Activated naive CD4-positive, alpha-beta T cell treated with anti-CD3 and anti-CD28 coated beads for 36 hours (primary cell): ENCODE results near the gene OR4Q2. TPM values are rescaled to one million over a fixed set of nuclear protein-coding genes. Genes with fewer than 3 reads are reported as not detected.
"Not testable (repeated sequence)": the region's sequence is repeated elsewhere in the genome, so short reads cannot be mapped to it uniquely, and the experiment has no call there.

Source experiments
- CTCF ChIA-PET: fragments of 350-600 bp; sonication (Branson Sonifier 250); formaldehyde crosslinking; loops from one replicate; lab custom pipeline; 2021; ENCODE audit warnings: antibody characterized with exemption; lab: Charles Lee
- DNase-seq: peaks from one replicate; pipeline ENCODE4 v3.0.0-alpha.2; 2020
- H3K27ac Mint-ChIP-seq: one replicate; pipeline ENCODE4 v1.8.0; 2021; ENCODE audit warnings: mild to moderate bottlenecking, mixed read lengths
- H3K27me3 Mint-ChIP-seq: one replicate; pipeline ENCODE4 v1.8.0; 2021; ENCODE audit warnings: low read depth, mixed read lengths
- H3K36me3 Mint-ChIP-seq: one replicate; pipeline ENCODE4 v1.8.0; 2021; ENCODE audit warnings: low read depth, mixed read lengths
- H3K4me1 Mint-ChIP-seq: one replicate; pipeline ENCODE4 v1.8.0; 2021; ENCODE audit warnings: low read depth, mixed read lengths
- H3K4me3 Mint-ChIP-seq: one replicate; pipeline ENCODE4 v1.8.0; 2021; ENCODE audit warnings: mild to moderate bottlenecking, moderate library complexity, mixed read lengths
- H3K9me3 Mint-ChIP-seq: one replicate; pipeline ENCODE4 v1.8.0; 2021; ENCODE audit warnings: mixed read lengths
- intact Hi-C: fragments of 100-400 bp; cut with micrococcal nuclease; formaldehyde crosslinking; loops from one replicate; pipeline ENCODE4 v1.15.1; 2023
- total RNA-seq, 2 experiments: library from RNA; stranded (reverse); gene quantifications; one replicate each; pipeline ENCODE4 v1.2.3, GENCODE V29; 2021

OR4Q2 gene
- total RNA-seq: not detected

DNA sequence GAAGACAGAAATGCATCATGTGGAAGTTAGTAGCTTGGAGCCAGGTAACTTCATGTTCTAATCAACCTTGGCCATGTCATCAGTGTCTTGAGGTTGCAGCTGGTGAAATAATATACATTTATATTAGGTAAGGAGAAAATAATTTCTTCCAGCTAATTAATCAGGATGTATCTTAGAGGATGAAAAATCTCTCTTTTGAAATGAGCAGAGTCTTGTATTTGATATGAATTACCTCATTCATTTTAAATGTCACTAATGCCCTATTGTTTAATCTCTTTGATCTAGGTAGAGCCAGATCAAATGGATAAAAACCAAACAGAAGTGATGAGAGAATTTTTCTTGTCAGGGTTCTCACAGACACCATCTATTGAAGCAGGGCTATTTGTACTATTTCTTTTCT, at the start of gene OR4Q2:
TSS of gene OR4Q2 (plus strand) at position 301 of the 400 bp plus-strand sequence.
- H3K27me3 Mint-ChIP-seq: no peaks in the 10 kb centered on the region
- no peaks in the 10 kb centered on the region for H3K36me3 Mint-ChIP-seq
- DNase-seq: no peak
- H3K9me3 Mint-ChIP-seq: peaks cover 2% of the 10 kb centered on the region
- H3K4me1 Mint-ChIP-seq: no peaks in the 10 kb centered on the region
- CTCF ChIA-PET: interaction anchor here (1.1 to 1.2 kb wide), 2 partner anchors 11 to 12 kb away, joined by 3 read pairs; no protein-coding TSS in a partner anchor
- no peak within 1 kb of the TSS for H3K27ac Mint-ChIP-seq
- intact Hi-C loops: no loop called here
- no peak within 1 kb of the TSS for H3K4me3 Mint-ChIP-seq

DNA sequence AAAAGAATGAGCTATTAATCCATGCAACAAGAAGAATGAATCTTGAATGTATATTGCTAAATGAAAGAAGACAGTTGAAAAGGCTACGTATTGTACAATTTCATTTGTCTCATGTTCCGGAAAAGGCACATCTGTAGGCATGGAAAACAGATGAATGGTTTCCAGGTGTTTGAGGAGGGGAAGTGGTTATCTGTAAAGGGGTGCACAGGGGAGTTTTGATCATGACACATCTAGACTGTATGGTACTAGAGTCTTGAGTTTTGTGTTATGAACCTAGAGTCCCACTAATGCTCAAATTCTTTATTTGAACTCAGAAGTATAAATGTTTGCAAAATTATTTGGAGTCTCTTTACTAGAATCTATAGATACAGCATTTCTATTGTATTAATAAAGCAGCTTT, 32.2 kb upstream of the OR4Q2 start:
- H3K4me3 Mint-ChIP-seq, H3K9me3 Mint-ChIP-seq, H3K36me3 Mint-ChIP-seq, DNase-seq, intact Hi-C loops, H3K27me3 Mint-ChIP-seq, CTCF ChIA-PET, H3K27ac Mint-ChIP-seq: not testable (repeated sequence)
- H3K4me1 Mint-ChIP-seq: peaks cover 27% of the 10 kb centered on the region

DNA sequence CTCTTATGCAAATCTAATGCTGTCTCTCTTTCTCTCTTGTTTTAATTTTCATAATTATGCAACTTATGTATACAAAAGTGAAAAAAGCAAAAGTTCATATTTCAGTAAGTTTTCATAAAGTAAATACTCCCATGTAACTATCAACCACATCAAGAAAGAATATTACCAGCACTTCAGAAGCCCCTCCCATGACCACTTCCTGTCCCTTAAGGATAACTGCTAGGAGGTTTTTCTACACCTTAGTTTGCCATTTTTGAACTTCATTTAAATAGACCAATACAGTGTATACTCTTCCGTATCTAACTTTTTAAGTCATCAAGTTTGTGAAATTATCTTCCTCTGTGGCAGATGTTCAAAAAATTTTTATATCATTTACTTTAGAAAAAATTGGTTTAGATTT, 27.1 kb upstream of the OR4Q2 start:
- DNase-seq: peak; percentile 40
- CTCF ChIA-PET: no interaction called here
- no peaks in the 10 kb centered on the region for H3K36me3 Mint-ChIP-seq
- intact Hi-C loops: no loop called here
- H3K9me3 Mint-ChIP-seq: no peaks in the 10 kb centered on the region
- no peaks in the 10 kb centered on the region for H3K27me3 Mint-ChIP-seq
- H3K4me3 Mint-ChIP-seq: no peak overlapping the region
- H3K27ac Mint-ChIP-seq: no peak overlapping the region
- peaks cover 33% of the 10 kb centered on the region for H3K4me1 Mint-ChIP-seq

DNA sequence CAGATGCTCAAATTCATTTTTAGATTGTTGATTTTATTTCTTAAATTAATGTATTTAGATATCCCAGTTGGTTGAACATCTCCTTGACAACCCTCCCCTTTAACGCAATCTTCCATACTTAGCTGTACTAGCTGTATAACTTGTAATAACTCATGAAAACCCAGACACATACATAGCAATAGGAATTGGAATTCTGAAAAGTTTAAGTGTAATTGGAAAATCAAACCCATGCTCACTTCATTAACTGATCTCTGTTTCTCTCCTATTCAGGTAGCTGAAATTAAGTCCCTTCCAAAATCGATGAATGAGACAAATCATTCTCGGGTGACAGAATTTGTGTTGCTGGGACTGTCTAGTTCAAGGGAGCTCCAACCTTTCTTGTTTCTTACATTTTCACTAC, 26.7 kb upstream of the OR4Q2 start, which contains the start of gene OR4K15:
TSS of gene OR4K15 (plus strand) at position 301 of the 400 bp plus-strand sequence. CDS start at position 301, 0 bp downstream.
- intact Hi-C loops: no loop called here
- H3K9me3 Mint-ChIP-seq: peaks cover 3% of the 10 kb centered on the region
- no peak for DNase-seq
- H3K4me3 Mint-ChIP-seq: no peak within 1 kb of the TSS
- no peaks in the 10 kb centered on the region for H3K36me3 Mint-ChIP-seq
- no peaks in the 10 kb centered on the region for H3K27me3 Mint-ChIP-seq
- peaks cover 33% of the 10 kb centered on the region for H3K4me1 Mint-ChIP-seq
- no peak within 1 kb of the TSS for H3K27ac Mint-ChIP-seq
- CTCF ChIA-PET: no interaction called here

DNA sequence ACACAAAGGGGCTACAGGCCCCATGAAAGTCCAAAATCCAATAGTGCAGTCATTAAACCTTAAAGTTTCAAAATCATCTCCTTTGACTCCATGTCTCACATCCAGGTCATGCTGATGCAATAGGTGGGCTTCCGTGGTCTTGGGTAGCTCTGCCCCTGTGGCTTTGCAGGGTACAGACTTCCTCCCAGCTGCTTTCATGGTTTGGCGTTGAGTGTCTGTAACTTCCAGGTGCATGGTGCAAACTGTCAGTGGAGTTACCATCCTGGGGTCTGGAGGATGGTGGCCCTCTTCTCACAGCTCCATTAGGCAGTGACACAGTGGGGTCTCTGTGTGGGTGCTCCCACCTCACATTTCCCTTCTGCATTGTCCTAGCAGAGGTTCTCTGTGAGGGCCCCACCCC, 8.5 kb upstream of the OR4Q2 start:
- no peaks in the 10 kb centered on the region for H3K4me1 Mint-ChIP-seq
- no peak overlapping the region for H3K4me3 Mint-ChIP-seq
- CTCF ChIA-PET: no interaction called here
- no peak for DNase-seq
- intact Hi-C loops: no loop called here
- H3K27me3 Mint-ChIP-seq: no peaks in the 10 kb centered on the region
- H3K9me3 Mint-ChIP-seq: no peaks in the 10 kb centered on the region
- H3K36me3 Mint-ChIP-seq: no peaks in the 10 kb centered on the region
- no peak overlapping the region for H3K27ac Mint-ChIP-seq

DNA sequence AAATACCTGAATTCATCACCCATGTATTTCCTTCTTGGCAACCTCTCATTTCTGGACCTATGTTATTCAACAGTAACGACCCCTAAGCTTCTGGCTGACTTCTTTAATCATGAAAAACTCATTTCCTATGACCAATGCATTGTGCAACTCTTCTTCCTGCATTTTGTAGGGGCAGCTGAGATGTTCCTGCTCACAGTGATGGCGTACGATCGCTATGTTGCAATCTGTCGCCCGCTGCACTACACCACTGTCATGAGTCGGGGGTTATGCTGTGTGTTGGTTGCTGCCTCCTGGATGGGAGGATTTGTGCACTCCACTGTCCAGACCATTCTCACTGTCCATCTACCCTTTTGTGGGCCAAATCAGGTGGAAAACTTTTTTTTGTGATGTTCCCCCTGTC, 356 bp downstream of the OR4Q2 start:
- no peak overlapping the region for H3K27ac Mint-ChIP-seq
- no peaks in the 10 kb centered on the region for H3K4me1 Mint-ChIP-seq
- H3K36me3 Mint-ChIP-seq: no peaks in the 10 kb centered on the region
- H3K4me3 Mint-ChIP-seq: no peak overlapping the region
- DNase-seq: no peak
- peaks cover 2% of the 10 kb centered on the region for H3K9me3 Mint-ChIP-seq
- CTCF ChIA-PET: interaction anchor here (1.1 kb wide), 1 partner anchor 11 kb away, joined by 3 read pairs; no protein-coding TSS in a partner anchor
- no peaks in the 10 kb centered on the region for H3K27me3 Mint-ChIP-seq
- intact Hi-C loops: no loop called here

DNA sequence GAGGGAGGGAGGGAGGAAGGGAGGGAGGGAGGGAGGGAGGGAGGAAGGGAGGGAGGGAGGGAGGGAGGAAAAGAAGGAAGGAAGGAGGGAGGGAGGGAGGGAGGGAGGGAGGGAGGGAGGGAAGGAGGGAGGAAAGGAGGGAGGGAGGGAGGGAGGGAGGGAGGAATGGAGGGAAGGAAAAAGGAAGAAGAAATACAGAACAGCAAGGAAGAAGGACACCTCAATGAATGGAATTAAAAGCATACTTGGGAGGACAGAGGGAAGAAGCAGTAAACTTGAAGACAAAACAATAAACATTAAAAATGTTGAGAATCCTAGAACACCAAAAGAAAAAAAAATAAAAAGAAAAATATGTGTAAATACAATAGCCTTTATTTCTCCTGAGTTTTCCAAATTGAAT, 6.2 kb downstream of the OR4Q2 start:
- DNase-seq: no peak
- no peak overlapping the region for H3K27ac Mint-ChIP-seq
- no peaks in the 10 kb centered on the region for H3K36me3 Mint-ChIP-seq
- intact Hi-C loops: no loop called here
- peaks cover 8% of the 10 kb centered on the region for H3K9me3 Mint-ChIP-seq
- no peaks in the 10 kb centered on the region for H3K4me1 Mint-ChIP-seq
- H3K4me3 Mint-ChIP-seq: no peak overlapping the region
- CTCF ChIA-PET: no interaction called here
- H3K27me3 Mint-ChIP-seq: no peaks in the 10 kb centered on the region

DNA sequence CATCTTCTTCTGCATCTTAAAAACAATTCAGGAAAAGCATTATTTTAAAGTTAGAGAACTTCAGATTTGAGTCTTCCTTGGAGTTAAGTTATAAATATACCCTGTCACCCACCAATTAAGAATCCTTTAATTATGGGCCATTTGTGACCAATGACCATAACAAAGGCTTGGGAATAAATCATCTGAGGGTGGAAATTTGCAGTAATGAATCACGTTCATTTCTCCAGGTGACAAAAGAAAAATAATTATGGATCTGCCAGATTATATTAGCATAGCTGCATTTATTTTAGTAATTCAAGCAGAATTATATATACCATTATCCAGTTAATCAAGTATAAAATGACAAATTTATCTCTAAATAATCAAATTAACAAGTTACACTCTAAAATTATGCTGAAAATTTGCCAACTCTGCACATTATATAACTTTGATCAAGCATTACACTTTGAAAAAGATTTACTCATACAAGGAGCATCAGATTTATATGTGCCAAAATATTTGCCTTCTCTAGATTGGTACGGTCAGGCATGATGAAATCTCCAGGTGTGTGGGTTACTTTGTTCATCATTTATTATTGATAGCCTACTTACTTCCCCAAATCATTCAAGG, 17.4 kb downstream of the OR4Q2 start, which contains the start of gene OR4K14:
TSS of gene OR4K14 (minus strand) at position 51 of the 609 bp plus-strand sequence. CDS start 4,114 bp downstream, outside the sequence.
- CTCF ChIA-PET: no interaction called here
- H3K4me1 Mint-ChIP-seq: no peaks in the 10 kb centered on the region
- DNase-seq: no peak
- peaks cover under 1% of the 10 kb centered on the region for H3K9me3 Mint-ChIP-seq
- no peak within 1 kb of the TSS for H3K4me3 Mint-ChIP-seq
- H3K27ac Mint-ChIP-seq: no peak within 1 kb of the TSS
- intact Hi-C loops: no loop called here
- peaks cover 3% of the 10 kb centered on the region for H3K27me3 Mint-ChIP-seq
- H3K36me3 Mint-ChIP-seq: no peaks in the 10 kb centered on the region

DNA sequence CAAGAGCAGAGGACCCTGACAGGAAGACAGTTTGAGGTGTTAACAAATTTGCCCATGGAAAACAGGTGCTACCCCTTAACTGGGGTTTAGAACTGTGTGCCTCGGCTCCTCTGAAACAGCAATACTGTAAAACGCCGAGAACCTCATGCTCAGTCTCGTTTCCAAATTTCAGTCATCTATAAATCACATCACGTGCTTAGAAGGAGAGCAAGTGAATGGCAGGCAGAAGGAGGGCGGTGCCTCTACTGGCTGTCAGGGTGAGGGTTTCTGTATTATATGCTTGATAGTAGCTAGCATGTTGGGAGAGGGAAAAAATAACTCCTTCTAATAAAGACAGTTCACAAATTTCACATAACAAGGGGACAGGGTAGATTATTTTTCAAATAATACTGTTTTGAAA, 29.1 kb downstream of the OR4Q2 start:
- Mint-ChIP-seq H3K27me3 (no peaks in the 10 kb centered on the region), H3K36me3 (no peaks in the 10 kb centered on the region), H3K4me1 (no peaks in the 10 kb centered on the region), H3K4me3 (no peak overlapping the region), H3K27ac (no peak overlapping the region), H3K9me3 (peaks cover 2% of the 10 kb centered on the region)
- CTCF ChIA-PET: no interaction called here
- DNase-seq: no peak
- intact Hi-C loops: no loop called here

DNA sequence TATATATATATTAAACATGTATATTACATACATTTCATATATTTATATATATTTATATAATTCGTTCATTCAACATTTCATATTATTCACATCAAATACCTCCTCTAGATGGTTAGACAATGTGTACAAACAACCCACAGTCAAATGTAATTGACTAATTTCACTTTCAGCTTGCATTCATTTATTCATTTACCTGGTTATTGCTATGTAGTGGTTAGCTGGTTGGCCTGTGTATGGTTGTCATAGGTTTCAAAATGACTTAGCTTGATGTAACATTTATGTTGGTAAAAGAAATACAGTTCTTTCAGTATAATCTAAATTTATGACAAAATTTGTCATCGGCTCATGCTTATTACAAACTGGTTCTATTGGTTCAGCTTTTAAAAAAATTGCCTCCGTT, 33.5 kb downstream of the OR4Q2 start:
- H3K36me3 Mint-ChIP-seq: no peaks in the 10 kb centered on the region
- H3K9me3 Mint-ChIP-seq: peaks cover 2% of the 10 kb centered on the region
- no peaks in the 10 kb centered on the region for H3K27me3 Mint-ChIP-seq
- H3K4me3 Mint-ChIP-seq: no peak overlapping the region
- CTCF ChIA-PET: no interaction called here
- intact Hi-C loops: no loop called here
- no peaks in the 10 kb centered on the region for H3K4me1 Mint-ChIP-seq
- DNase-seq: no peak
- H3K27ac Mint-ChIP-seq: no peak overlapping the region

DNA sequence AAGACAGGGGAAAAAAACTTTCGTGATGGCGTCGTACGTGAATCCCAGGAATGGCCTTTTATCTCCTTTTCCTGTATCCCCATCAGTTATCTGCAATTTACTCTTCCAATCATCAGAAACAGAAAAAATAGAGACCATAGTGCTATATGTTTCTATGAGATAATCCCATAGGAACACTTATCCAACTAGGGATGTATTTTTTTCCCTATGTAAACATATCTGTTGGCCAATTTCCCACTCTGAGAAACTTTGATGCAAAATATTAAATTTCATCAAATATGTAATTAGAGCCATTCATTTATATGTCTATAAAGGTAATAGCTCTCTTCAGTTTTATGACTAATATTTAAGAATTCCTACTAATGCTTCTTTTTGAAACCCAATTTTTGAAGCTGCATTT, 34.0 kb downstream of the OR4Q2 start, which contains the start of gene OR4K13:
TSS of gene OR4K13 (minus strand) at position 101 of the 400 bp plus-strand sequence. CDS start 1,280 bp downstream, outside the sequence.
- Mint-ChIP-seq H3K4me3 (no peak within 1 kb of the TSS), H3K27me3 (no peaks in the 10 kb centered on the region), H3K36me3 (no peaks in the 10 kb centered on the region), H3K9me3 (peaks cover 2% of the 10 kb centered on the region), H3K4me1 (no peaks in the 10 kb centered on the region), H3K27ac (no peak within 1 kb of the TSS)
- intact Hi-C loops: no loop called here
- no peak for DNase-seq
- CTCF ChIA-PET: no interaction called here

DNA sequence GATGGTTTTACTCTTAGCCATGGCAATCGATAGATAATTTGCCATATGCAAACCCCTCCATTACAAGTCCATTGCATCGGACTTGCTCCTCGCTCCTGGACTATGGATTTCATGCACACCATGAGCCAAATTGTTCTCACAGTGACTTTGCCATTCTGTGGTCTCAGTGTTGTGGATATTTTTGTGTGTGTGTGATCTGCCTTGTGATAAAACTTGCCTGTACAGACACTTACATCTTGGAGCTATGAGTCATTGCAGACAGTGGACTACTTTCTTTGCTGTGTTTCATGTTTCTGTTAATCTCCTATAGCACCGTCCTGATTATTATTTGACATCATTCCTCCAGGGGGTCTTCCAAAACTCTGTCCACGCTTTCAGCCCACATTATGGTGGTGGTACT, 42.3 kb downstream of the OR4Q2 start:
- H3K27me3 Mint-ChIP-seq: peaks cover 3% of the 10 kb centered on the region
- H3K4me3 Mint-ChIP-seq: no peak overlapping the region
- no peaks in the 10 kb centered on the region for H3K36me3 Mint-ChIP-seq
- peaks cover 4% of the 10 kb centered on the region for H3K9me3 Mint-ChIP-seq
- DNase-seq: no peak
- intact Hi-C loops: no loop called here
- H3K27ac Mint-ChIP-seq: no peak overlapping the region
- CTCF ChIA-PET: no interaction called here
- H3K4me1 Mint-ChIP-seq: no peaks in the 10 kb centered on the region

DNA sequence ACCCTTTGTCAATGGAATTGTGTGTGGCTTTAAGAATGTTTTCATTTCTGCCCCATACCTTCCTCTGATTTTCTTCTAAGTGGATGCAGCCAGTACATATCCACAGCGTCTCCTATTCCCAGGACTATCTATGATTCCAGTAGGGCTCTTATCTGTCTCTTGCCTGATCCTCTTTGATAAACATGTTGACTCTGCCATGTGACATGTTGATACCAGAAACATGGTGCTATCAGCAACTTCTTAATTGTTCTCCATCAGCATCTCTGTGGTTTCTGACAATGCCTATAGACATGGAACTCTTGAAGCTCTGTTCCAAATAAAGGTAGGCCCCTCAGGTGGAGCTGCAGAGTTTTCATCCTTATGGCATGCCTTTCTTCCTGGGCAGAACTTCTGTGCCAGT, 46.2 kb downstream of the OR4Q2 start:
- intact Hi-C loops: no loop called here
- H3K4me1 Mint-ChIP-seq: no peaks in the 10 kb centered on the region
- H3K36me3 Mint-ChIP-seq: no peaks in the 10 kb centered on the region
- H3K27me3 Mint-ChIP-seq: peaks cover 9% of the 10 kb centered on the region
- H3K27ac Mint-ChIP-seq: no peak overlapping the region
- no peak overlapping the region for H3K4me3 Mint-ChIP-seq
- CTCF ChIA-PET: no interaction called here
- no peaks in the 10 kb centered on the region for H3K9me3 Mint-ChIP-seq
- no peak for DNase-seq
